NT2/D1 (cell line): Measurements from ENCODE around the gene BRME1.

Source experiments
- DNase-seq: peaks from one replicate; pipeline ENCODE4 v3.0.0-alpha.2; 2011; ENCODE audit warnings: low read depth, low spot score
- H3K27me3 ChIP-seq: 2 replicates; pipeline ENCODE4 v1.6.0; 2011; ENCODE audit warnings: mild to moderate bottlenecking; ENCODE audit not compliant: insufficient read length, insufficient read depth
- H3K36me3 ChIP-seq: 2 replicates; pipeline ENCODE4 v1.6.1; 2011; ENCODE audit warnings: mild to moderate bottlenecking, low read length, mixed read lengths; ENCODE audit not compliant: insufficient read depth, insufficient read length
- H3K4me1 ChIP-seq: 2 replicates; pipeline ENCODE4 v1.5.1; 2011; ENCODE audit not compliant: insufficient read depth, insufficient read length
- H3K4me3 ChIP-seq: 2 replicates; pipeline ENCODE4 v1.5.1; 2011; ENCODE audit warnings: low read depth; ENCODE audit not compliant: insufficient read length
- H3K9ac ChIP-seq: 2 replicates; pipeline ENCODE4 v1.6.0; 2011; ENCODE audit warnings: low read depth; ENCODE audit not compliant: insufficient read length
- H3K9me3 ChIP-seq: 2 replicates; pipeline ENCODE4 v1.5.1; 2011; ENCODE audit warnings: mild to moderate bottlenecking, low read length; ENCODE audit not compliant: insufficient read depth
- SUZ12 ChIP-seq: IDR thresholded peaks from 2 replicates; pipeline ENCODE4 v1.6.1; 2011; ENCODE audit not compliant: insufficient read length, insufficient read depth; ENCODE audit errors: extremely low read depth
- YY1 ChIP-seq: IDR thresholded peaks from 2 replicates; pipeline ENCODE4 v1.6.1; 2011; ENCODE audit not compliant: insufficient read length, insufficient read depth
- ZNF274 ChIP-seq: IDR thresholded peaks from 2 replicates; pipeline ENCODE4 v1.6.1; 2011; ENCODE audit warnings: mild to moderate bottlenecking, low read depth, low read length

BRME1 gene

DNA sequence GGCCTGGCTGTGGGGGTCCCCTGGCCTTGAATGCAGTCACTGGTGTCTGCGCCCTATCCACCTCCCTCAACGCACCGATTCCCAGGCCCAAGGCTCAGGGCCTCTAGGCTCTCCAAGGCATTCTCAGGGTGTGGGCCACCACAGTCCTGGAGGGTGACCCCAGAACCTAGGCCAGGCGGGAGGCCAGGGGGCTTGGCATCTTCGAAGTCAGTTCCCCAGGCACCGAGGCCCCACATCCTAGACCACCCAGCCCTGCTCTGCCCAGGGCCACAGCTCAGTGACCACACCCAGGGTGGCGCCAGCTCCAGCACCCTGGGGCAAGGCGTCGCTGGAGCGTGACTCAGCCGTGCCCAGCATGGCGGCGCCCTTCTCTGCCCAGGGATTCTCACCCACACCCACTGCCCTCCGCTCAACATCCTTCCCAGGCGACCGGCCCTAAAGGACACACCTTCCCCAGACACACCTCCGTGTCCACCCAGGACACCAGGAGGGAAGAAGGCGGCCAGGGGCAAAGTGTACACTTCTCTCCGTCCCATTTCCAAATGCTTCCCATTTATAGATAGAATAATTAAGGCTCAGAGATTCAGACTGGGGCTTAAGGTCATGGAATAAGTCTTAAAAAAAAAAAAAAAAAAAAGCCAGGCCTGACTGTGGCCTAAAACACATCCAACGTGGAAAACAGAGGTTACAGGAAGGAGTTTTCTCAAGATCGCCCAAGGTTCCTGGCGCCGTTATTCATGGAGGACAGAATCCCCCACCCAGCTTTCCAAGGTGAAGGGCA, 65.4 kb downstream of the BRME1 start:
- Histone ChIP-seq H3K9me3 (no peaks in the 10 kb centered on the region), H3K4me3 (peak overlapping the region; percentile 24), H3K4me1 (peaks cover 38% of the 10 kb centered on the region), H3K27me3 (no peaks in the 10 kb centered on the region), H3K36me3 (peaks cover 57% of the 10 kb centered on the region), H3K9ac (peak overlapping the region; percentile 56)
- DNase-seq: no peak
- no peak for TF ChIP-seq YY1
- no peak for TF ChIP-seq ZNF274
- TF ChIP-seq SUZ12: no peak

- no peaks in the 10 kb centered on the region for H3K27me3 ChIP-seq
- H3K4me1 ChIP-seq: peaks cover 38% of the 10 kb centered on the region
- no peak for DNase-seq
- H3K4me3 ChIP-seq: no peak overlapping the region
- peaks cover 59% of the 10 kb centered on the region for H3K36me3 ChIP-seq
- TF ChIP-seq YY1 (no peak), SUZ12 (no peak)
- no peaks in the 10 kb centered on the region for H3K9me3 ChIP-seq
- H3K9ac ChIP-seq: peak overlapping the region; percentile 56
Observed at GRCh38 chr19:13839938-13840304, 66.0 kb downstream of the BRME1 start.

- peak overlapping the region; percentile 56 for H3K9ac ChIP-seq
- H3K4me1 ChIP-seq: peaks cover 38% of the 10 kb centered on the region
- TF ChIP-seq YY1 (no peak), ZNF274 (no peak), SUZ12 (no peak)
- H3K36me3 ChIP-seq: peaks cover 62% of the 10 kb centered on the region
- H3K4me3 ChIP-seq: no peak overlapping the region
- no peaks in the 10 kb centered on the region for H3K9me3 ChIP-seq
- DNase-seq: no peak
- H3K27me3 ChIP-seq: no peaks in the 10 kb centered on the region
Observed at GRCh38 chr19:13839130-13839937, 66.6 kb downstream of the BRME1 start.

DNA sequence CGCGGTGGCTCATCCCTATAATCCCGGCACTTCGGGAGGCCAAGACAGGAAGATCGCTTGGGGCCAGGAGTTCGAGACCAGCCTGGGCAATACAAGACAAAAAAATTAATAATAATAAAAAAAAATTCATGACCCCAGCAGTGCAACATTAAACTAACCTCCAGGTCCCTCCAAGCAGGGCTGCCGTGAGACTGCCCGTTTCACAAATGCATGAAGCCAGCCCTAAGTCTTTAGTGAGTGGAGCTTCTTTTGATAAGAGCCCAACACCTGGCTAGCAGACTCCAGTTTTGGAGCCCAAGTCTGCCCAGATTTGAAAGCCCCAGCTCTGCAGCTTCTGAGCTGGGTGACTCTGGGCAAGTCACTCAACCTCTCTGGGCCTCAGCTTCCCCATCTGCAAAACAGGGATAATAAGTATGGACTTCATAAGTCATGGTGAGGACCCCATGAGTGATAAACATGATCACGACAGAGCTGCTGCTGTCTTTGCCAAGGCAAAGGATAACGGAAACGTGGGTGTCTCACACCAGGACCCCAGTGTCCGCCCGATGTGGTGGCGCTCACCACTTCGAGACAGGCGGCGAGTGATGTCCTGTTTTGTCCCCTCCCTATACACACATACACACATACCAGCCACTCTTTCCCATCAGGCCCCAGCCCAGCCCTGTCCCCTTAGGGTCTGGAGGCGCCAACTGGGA, 67.3 kb downstream of the BRME1 start:
- H3K4me1 ChIP-seq: peaks cover 34% of the 10 kb centered on the region
- no peak overlapping the region for H3K4me3 ChIP-seq
- DNase-seq: no peak
- H3K9ac ChIP-seq: peak overlapping the region; percentile 24
- H3K36me3 ChIP-seq: peaks cover 69% of the 10 kb centered on the region
- H3K9me3 ChIP-seq: no peaks in the 10 kb centered on the region
- TF ChIP-seq ZNF274: no peak
- no peak for TF ChIP-seq YY1
- TF ChIP-seq SUZ12: no peak
- no peaks in the 10 kb centered on the region for H3K27me3 ChIP-seq

- no peak for TF ChIP-seq SUZ12
- no peak for TF ChIP-seq YY1
- no peak for TF ChIP-seq ZNF274
- Histone ChIP-seq H3K9ac (peak overlapping the region; percentile 42), H3K27me3 (no peaks in the 10 kb centered on the region), H3K4me1 (peaks cover 27% of the 10 kb centered on the region), H3K9me3 (no peaks in the 10 kb centered on the region), H3K4me3 (no peak overlapping the region), H3K36me3 (peaks cover 64% of the 10 kb centered on the region)
- no peak for DNase-seq
Observed at GRCh38 chr19:13835791-13836723, 69.9 kb downstream of the BRME1 start.

DNA sequence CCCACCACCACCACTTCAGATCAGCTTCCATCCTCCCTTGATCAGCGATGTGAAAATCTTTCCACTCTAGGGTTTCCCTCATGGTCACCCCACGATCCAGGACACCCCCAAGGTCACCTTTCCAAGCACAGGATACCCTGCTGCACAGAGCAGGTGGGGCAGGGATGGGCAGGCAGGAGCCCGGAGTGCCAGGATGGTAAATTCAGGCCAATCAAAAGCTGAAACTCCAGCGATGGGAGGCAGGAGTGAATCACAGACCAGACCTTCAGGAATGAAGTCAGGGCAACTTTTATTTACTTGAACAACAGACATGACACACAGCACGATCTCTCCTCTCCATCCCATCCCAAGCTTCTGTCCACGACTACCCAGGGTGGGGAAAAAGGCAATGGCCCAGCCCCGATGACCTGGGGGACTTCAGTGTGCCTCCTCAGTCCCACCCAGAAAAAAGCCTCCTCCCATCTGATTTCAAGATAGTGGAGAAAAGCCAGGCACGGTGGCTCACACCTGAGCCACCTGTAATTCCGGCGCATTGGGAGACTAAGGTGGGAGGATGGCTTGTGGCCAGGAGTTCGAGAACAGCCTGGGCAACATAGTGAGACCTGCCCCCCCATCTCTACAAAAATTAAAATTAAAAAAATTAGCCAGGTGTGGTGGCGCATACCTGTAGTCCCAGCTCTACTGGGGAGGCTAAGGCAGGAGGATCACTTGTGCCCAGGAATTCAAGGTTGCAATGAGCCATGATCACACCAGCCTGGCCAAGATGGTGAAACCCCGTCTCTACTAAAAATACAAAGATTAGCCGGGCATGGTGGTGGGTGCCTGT, 71.5 kb downstream of the BRME1 start:
- Histone ChIP-seq H3K4me3 (no peak overlapping the region), H3K4me1 (peaks cover 22% of the 10 kb centered on the region), H3K36me3 (peaks cover 61% of the 10 kb centered on the region)

More for the DNA sequence above, 71.5 kb downstream of the BRME1 start:
- no peak for TF ChIP-seq SUZ12
- TF ChIP-seq ZNF274: no peak
- TF ChIP-seq YY1: no peak
- H3K27me3 ChIP-seq: no peaks in the 10 kb centered on the region
- no peak for DNase-seq
- no peak overlapping the region for H3K9ac ChIP-seq
- no peaks in the 10 kb centered on the region for H3K9me3 ChIP-seq
